NK-92 (cell line): Measurements from ENCODE around the gene RETSAT.
"Not testable (repeated sequence)": the region's sequence is repeated elsewhere in the genome, so short reads cannot be mapped to it uniquely, and the experiment has no call there.

Source experiments
- DNase-seq: peaks from one replicate; lab custom pipeline; 2025; ENCODE audit not compliant: unreplicated experiment; lab: John Stamatoyannopoulos, UW

Gene RETSAT

DNA sequence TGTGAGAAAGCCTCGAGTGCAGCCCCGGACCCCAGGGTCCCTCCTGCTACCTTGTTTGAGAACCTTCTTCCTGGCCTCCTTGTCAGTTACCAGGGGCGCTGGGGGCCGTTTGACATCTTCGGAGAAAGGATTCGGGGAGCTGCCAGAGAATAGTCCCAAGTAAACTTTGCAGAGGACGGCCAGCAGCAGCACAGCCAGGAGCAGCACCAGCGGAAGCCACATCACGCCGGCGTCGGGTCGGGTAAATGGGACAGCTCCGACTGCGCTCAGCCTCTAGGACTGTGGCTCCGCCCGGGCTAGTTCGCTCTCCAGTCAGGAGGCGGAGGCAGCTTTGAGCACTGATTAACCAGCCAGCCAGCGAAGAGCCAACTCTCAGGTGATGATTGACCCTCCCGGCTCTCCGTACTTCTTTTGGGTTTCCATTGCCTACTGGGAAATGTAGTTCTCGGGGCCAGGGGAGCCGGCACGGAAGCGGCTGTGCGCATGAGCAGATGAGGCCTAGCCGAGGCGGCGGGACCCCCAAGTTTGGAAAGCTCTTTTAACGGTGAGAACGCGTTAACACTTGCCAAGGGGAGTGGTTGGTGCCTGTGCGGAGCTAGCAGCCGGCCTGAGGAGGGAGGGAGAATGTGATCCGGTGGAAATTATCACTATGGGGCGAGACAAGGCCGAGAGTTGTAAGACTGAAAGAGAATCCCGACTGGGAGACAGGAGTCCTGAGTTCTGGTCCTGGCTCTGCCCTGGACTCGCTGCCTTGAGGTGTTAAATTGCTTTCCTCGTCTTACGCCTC, at the start of gene RETSAT, which contains the start of gene ELMOD3:
RETSAT (minus strand) TSS at position 243 of the 787 bp plus-strand sequence; CDS start at position 222, 21 bp downstream.
ELMOD3 (plus strand) TSS at position 484 of the 787 bp plus-strand sequence. CDS start 2,430 bp downstream, outside the sequence.
- peak; percentile 88 for DNase-seq

DNA sequence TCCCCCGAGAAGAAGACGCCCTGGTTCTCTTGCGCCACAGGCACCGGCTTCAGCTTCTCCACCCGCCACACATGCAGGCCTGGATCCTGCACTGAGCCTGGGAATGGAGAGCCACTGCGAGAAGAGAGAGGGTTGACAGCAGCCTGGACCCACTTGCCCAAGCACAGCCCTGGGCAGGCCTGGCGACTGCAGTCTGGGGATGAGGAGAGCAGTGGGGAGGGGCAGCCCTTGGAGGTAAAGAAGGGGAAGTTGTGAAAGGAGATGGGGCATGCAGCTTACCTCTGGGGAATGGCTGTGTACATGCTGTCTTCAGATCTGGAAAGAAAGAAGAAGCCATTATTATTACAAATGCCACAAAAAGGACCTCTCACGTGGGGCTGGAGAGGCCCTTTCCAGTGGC, 47.5 kb upstream of the RETSAT start:
- DNase-seq = no peak

DNA sequence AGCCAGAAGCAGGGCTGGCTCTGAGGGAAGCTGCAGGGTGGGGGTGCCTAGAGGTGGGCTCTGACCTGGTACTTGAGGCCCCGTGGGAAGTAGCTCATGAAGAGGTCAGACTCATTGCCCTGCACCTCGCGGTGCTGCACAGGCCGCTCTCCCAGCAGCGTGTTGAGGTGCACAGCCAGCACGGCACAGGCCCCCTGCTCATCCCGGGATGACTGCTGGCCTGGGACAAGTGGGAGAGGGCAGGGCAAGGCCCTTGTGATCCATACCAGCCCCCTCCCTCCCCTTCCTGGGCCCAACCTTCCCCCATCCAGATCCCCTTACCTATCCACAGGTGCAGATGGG, 47.1 kb upstream of the RETSAT start:
- no peak for DNase-seq

DNA sequence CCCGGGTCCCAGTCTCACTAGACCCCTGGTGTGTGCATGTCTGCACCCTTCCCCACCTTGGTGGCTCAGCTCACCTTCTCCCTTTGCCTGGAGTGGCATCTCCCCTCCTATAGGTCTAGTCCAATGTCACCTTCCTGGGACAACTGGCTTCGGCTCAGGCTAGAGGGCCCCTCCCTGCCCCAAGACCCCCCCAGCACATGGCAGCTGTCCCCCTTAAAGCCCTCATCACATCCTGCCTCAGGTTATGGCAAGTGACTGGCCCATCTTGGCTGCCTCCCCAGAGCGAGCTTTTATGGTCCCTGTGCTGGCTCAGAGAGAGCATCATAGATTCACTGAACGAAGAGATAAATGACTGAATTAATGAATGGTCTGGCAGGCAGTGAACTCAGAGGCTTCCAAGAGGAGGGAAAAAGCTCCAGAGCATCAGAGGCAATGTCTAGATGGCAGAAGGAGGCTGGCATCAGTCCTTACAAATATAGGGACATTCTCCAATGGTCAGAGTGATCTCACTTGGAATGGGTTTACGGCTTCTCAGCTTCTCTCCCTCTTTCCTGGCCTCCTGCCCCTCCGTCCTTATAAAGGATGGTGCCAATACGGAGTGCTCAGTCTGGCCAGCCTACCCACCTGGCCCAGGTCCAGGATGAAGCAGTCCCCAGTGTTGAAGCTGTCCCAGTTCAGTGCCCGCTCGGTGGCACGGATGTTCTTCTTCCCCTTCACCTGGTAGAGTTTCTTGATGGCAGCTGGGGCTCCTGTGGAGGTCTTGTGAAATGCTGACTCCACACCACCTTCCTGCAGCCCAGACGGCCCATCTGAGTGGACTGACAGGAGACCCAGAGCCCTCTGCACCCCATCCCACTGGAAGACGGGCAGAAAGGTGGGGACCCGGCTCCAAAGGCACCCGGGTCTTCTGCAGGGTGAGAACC, 46.5 kb upstream of the RETSAT start:
- DNase-seq = no peak

DNA sequence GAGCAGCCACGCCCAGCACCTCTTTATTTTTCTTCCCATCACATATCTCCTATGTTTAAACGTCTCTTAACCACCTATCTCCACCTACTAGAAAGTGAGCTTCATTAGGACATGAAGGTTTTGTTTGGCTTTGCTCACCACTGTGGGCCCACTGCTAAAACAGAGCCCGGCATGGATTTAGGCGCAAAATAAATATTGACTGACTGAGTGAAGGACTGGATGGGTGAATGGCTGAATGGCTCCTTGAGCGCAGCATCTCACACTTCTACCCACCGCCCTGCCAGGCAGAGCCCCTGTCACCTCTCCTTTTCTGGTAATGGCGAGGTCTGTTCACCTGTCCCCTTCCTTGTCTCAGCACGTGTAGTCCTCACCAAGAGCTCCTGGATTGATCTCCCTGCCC, 45.7 kb upstream of the RETSAT start:
- no peak for DNase-seq

DNA sequence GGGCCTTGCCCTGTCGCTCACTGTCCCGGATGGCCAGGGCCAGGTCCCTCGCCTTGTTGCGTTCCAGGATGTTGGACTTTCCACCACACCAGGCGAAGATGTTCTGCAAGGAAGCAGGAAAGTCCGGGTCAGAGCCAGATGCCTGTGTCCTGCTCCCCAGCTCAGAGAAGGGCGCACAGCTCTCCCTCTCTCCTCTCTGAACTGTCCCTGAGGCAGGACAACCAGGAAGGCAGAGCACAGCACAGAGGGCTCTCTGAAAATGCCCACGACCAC, 44.8 kb upstream of the RETSAT start:
- DNase-seq = no peak

DNA sequence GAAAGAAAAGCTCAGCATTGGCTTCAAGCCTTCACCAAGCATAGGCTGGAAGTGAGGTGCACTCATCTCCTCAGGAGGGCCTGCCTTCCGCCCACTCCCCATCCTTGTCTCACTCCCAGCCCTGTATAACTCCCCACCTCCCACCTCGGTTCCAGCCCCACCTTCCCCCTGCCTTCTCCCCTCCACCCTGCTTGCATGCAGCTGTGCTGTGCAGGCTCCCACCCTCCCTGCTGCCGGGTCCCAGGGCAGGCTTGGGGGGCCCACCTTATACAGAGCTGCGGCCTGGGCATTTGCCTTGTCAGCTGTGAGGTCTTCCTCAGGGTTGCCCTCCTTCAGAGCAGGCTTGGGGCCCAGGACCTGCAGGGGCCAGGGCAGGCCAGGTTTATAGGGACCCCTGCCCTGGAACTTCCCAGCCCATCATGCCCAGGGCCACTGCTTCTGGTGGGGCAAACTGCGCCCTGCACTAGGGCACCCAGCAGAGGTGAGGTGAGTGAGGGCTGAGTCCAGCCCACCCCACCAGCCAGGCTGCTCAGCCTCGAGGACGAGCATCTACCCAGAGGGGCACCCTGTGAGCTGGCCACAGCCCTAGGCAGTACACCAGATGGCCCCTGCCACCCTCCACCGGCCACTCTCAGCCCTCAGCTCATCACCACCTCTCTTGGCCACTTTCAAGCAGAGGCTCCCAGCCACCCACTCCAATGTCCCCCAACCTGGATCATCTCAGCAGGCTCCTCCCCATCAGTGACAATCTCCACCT, 44.3 kb upstream of the RETSAT start:
- no peak for DNase-seq

DNA sequence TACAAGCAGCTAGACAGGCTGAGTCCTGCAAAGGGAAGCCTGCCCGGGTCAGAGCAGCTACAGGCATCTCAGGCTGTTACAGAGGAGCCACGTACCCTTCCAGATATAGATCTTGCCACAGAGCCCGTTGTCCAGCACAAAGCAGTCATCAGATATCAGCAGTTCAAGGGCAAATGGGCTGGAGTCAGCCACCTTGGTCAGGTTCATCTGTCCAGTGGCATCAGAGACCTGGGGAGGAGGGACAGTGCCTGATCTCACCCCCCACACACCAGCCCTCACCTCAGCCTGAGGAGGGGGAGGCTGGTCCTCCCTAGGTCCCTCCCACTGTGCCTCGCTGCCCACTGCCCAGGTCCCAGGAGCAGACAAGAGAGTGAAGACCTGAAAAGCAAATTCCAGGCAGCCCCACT, 43.6 kb upstream of the RETSAT start:
- no peak for DNase-seq

DNA sequence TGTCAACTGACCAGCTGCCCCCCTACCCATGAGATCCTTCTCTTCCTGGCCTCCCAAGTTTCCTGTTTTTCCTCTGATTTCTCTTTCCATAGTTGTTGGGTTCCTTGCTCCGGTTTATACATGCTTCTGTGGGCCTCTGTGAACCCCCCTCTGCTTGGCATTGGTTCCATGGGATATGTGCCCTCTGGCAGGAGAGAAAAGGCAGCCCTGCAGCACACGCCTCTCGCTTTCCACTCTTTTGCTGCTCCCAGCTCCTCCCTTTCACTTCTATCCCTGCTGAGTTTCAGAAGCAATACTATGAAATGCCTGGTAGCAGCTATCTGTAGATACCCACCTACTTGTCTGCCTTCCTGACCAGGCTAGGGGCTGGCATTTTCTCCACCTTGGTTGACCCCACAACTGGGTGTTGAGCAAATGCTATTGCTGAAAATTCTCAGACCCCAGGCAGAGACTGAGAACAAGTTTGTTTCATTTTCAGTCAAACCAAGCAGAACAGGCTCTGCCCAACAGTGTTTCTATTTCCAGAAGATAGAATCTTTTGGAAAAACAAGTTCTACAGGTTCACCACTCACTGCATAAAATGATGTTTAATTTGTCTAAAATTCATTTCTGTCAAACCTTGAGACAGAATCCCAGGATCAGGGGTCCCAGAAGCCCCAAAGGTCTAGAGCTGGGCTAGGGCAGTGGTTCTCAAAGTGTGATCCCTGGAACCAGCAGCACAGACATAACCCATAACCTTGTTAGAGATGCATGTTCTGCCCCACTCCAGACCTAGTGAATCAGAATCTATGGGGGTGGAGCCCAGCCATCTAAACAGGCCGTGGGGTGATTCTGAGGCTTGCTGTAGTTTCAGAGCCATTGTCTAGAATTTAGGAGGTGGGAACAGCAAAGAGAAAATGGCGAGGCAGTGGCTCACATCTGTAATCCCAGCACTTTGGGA, 42.5 kb upstream of the RETSAT start:
- no peak for DNase-seq

DNA sequence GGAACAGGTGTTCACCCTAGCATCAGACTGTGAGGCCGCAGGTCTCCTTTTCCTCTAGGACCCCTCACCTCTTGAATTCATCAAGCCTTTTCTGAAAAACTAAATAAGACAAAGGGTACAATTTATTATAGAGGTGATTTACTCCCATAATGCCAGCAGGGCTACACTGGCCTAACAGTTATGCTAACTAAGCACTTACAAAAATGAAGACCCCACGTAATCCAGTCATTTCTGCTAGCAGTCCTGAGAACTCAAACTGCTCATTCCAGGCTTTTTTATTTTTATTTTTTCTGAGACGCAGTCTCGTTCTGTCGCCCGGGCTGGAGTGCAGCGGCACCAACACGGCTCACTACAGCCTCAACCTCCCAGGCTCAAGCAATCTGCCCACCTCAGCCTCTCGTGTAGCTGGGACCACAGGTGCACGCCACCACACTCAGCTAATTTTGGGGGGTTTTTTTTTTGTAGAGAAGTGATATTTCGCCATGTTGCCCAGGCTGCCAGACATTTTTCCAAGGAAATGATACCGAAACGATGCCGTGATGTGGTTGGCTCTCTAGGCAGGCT, 41.7 kb upstream of the RETSAT start:
- DNase-seq = no peak

DNA sequence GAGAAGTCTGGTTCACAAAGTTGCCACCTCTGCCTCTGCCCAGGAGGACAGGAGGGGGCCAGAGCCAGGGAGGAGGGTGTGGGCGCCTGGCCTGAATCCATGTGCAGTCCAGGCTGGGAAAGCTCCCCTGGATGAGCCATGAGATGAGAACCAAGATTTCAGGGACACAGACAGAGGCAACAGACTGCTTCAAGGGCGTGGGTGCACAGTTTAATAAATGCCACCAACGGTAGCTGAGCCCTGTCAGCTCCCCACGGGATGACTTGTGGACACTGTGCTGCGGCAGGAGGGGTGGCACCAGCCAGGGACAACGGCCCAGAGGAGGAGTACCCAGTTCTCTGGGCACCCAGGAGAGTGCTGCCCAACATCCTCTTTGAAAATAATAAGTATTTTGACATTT, 40.6 kb upstream of the RETSAT start:
- DNase-seq = no peak

DNA sequence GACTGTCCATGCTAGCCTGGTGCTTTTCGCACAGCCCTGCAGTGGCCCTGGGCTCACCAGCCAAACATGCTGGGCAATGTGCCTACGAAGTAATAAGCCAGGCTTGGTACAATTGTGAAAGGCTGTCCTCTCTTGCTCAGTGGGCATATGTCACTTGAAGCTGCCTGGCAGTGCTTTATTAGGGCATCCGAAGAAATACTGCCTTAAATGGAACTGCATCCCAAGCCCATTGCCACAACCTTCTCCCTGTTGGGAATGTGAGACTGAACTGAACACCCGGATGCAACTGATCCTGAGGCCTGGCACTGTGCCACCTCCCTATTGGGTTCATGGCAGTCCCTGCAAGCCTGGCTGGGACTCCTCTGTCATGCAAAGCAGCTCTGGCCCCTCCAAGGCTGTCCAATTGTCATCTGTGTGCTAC, 39.9 kb upstream of the RETSAT start:
- no peak for DNase-seq

DNA sequence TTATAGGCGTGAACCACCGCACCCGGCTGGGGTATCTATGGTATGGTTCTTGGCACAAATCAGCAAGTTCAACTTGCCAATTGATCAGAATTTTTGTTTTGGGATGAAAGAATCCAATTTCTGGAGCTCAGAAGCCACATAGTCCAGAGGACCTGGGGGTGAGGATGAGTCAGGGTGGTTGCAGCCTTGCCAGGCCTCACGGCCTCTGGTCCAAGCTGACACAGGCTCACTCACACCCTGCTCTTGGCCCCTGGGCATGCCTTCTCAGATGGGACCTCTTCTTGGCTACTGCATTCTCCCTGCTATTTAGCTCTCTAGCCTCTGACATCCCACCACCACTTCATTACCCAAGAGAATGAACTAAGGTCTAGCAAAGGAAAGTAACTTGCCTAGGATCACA, 39.5 kb upstream of the RETSAT start:
- DNase-seq = no peak

DNA sequence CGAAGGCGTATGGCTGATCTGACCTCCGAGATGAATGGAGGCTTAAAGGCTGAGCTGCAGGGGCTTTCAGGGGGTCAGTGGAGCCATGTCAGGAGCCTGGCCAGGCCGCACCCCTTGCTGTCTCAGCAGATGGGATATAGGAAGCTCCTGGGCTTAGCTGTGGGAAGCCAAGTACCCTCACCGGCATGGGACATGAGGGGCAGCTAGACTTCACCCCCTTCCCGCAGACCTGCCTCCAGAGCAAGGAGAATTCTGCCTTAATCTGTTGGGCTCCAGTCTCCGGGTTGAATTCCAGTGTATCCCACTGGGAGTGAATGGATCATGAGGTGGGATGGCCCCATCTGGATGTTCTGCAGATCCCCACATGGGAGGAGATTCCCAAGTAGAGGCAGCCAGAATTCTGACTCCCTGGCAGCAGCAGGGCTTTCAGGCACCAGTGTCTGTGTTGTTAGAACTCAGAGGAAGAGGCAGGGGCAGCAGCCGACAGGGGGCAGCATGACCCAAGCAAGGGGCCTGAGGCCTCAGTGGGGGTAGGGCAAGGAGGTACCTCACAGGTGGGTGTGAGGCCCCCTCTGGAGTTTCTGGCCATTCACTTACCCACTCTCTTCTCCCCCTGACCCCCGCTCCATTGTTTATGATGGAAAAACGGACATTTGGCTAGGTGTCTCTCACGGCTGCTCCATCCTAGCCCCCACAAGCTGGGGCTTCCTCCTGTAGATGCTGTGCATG, 36.8 kb upstream of the RETSAT start:
- no peak for DNase-seq

DNA sequence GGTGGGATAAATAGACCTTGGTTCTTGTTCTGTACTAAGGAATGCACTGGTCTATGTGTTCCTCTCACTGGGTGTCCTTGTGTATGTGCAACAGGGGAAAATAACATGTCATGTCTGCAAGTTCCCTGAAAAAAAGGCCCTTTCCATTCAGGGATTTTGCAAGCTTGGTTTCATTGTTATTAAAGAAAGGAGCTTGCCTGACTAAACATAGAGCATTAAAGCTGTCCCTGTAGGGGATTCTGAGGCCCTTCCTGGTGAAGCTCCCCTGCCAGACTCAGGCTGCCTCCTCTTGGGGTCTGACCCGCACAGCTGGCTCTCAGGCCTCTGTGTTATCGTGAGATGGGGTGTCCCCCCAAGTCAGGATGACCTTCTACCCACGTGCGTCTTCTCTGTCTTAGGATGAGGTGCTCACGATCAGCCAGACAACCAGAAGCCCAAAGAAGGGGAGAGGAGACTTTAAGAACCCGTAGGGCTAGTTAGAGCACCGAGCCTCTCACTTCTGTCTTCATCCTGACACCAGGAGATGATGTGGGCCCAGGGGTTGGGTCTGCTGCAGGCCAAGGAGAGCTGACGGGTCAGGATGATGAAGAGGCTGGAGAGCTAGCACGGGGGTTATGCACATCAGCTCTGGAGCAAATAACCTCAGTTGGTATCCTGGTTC, 34.7 kb upstream of the RETSAT start:
- DNase-seq = no peak

DNA sequence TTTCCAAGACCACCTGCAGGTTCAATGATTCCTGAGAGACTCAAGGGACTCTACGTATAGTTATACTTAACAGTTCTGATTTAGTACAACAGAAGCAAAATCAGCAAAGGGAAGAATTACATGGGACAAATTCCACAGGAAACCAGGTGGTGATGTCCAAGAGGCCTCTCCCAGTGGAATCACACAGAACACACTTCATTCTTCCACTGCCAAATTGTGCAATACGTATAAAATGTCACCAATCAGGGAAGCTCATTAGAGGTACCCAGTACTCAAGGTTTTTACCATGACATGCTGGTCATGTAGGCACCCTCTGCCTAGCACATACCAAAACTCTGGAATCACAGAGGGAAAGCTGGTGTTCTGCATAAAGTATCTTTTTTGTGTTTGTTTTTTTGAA, 33.4 kb upstream of the RETSAT start:
- no peak for DNase-seq

DNA sequence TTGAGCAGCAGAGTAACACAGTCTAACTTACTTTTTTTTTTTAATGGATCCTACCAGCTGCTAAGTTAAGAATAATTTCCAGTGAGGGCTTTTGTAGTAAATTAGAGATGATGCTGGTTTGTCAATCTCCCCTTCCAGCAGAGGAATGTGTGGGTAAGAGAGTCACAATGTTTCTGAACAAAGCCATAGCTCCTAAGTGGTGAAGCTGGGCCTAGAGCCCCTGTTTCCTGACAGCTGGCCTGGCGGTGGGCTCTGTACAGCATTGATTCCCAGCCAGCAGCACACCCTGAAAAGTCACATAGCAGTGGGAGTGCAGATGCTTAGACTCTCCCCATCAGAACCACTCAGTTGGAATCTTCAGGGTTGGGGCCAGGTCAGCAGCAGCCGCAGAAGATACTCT, 31.4 kb upstream of the RETSAT start:
- DNase-seq = no peak

DNA sequence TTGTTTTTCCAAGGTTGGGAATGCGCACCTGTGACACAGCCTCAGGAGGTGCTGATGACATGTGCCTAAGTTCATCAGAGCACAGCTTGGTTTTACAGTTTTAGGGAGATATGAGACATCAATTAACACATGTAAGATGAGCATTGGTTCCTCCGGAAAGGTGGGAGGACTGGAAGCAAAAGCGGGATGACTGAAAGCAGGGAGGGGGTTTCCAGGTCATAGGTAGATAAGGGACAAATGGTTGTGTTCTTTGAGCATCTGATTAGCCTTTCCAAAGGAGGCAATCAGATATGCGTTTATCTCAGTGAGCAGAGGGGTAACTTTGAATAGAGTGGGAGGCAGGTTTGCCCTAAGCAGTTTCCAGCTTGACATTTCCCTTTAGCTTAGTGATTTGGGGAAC, 29.5 kb upstream of the RETSAT start:
- DNase-seq = no peak

DNA sequence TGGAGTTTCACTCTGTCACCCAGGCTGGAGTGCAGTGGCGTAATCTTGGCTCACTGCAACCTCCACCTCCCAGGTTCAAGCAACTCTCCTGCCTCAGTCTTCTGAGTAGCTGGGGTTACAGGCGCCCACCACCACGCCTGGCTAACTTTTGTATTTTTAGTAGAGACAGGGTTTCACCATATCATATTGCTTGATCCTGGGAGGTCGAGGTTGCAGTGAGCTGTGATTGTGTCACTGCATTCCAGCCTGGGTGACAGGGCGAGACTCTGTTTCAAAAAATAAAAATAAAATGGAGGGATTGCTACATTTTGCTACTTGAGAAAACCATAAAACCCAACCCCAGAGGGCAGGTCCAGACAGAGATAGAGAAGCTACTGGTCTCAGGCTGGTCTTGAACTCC, 28.8 kb upstream of the RETSAT start:
- DNase-seq = not testable (repeated sequence)
